Measurements from ENCODE around the gene FCMR.

GRCh38 chr1:206872139-206872538 is 49.6 kb downstream of the FCMR start:
- TF ChIP-seq POLR2A (IDR thresholded peaks at IDR 0.05; ENCODE audit: low read depth) (no peak), CTCF (IDR thresholded peaks at IDR 0.05) (no peak), POLR2AphosphoS5 (IDR thresholded peaks at IDR 0.05) (no peak), EP300 (IDR thresholded peaks at IDR 0.05) (no peak)
